ENCODE measurements around the gene KIF5B. TPM values are rescaled to one million over a fixed set of nuclear protein-coding genes. Genes with fewer than 3 reads are reported as not detected.

KIF5B gene
- total RNA-seq, 1 experiment from 2014 or later, result 117 TPM

DNA sequence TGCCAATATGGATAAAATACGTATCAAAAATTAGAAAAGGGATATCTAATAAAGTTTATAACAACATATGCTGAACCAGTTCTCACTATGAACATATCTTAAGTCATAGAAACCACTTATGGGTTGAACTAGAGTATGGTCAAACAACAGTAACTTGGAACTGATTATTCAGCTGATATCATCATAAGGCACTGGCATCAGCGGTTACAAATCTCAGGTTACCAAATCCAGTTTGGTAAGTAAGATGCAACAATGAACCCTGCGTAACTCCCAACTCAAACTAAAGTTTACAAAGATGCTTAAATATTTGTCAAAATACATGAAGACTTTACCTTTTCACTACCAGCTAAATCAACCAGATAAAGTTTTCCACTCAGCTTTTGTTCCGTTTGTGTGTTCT is 19.3 kb downstream of the KIF5B start (continued):
- TF ChIP-seq, protein P1, sequence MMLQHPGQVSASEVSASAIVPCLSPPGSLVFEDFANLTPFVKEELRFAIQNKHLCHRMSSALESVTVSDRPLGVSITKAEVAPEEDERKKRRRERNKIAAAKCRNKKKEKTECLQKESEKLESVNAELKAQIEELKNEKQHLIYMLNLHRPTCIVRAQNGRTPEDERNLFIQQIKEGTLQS (IDR thresholded peaks at IDR 0.05), result no peak
- TF ChIP-seq EZH2 (IDR thresholded peaks at IDR 0.05) (no peak), ZFX (IDR thresholded peaks at IDR 0.05) (no peak)
- TF ChIP-seq, protein P2, sequence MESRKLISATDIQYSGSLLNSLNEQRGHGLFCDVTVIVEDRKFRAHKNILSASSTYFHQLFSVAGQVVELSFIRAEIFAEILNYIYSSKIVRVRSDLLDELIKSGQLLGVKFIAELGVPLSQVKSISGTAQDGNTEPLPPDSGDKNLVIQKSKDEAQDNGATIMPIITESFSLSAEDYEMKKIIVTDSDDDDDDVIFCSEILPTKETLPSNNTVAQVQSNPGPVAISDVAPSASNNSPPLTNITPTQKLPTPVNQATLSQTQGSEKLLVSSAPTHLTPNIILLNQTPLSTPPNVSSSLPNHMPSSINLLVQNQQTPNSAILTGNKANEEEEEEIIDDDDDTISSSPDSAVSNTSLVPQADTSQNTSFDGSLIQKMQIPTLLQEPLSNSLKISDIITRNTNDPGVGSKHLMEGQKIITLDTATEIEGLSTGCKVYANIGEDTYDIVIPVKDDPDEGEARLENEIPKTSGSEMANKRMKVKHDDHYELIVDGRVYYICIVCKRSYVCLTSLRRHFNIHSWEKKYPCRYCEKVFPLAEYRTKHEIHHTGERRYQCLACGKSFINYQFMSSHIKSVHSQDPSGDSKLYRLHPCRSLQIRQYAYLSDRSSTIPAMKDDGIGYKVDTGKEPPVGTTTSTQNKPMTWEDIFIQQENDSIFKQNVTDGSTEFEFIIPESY (IDR thresholded peaks at IDR 0.05; ENCODE audit: extremely low read depth, insufficient replicate concordance, low read length), result no peak

DNA sequence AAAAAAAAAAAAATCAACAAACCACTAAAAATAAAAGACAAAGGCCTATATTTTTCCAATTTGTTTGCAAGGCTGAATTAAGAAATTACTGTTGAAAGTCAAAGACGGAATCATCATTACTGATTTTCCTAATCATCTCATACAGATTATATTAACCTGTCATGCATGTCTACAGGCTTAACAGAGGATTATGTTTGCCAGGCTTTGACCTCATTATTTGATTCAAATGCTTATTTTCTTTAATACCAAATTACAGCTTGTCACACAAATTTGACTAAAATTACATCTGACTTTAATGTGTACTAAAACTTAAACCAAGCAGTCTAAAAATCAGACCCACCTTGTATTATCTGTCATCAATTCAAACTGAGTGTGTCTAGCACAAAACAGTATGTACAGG is 21.2 kb downstream of the KIF5B start:
- H3K79me2 ChIP-seq (ENCODE audit: insufficient read depth, low read length), result peaks cover 75% of the 10 kb centered on the region
- no peak for TF ChIP-seq EZH2 (IDR thresholded peaks at IDR 0.05)
- no peak for TF ChIP-seq EGR1 (IDR thresholded peaks at IDR 0.05; ENCODE audit: low read depth)
- TF ChIP-seq, protein P3, sequence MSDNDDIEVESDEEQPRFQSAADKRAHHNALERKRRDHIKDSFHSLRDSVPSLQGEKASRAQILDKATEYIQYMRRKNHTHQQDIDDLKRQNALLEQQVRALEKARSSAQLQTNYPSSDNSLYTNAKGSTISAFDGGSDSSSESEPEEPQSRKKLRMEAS (IDR thresholded peaks at IDR 0.05), result no peak
- peaks cover 56 to 87% of the 10 kb centered on the region in 2 experiments for H3K36me3 ChIP-seq (ENCODE audit: control insufficient read depth in 1 of 2, insufficient read depth in 2 of 2, low read length in 2 of 2)

More for the DNA sequence above, 21.2 kb downstream of the KIF5B start:
- no peak overlapping the region for H2AFZ ChIP-seq (ENCODE audit: low read depth, low read length, poor library complexity, severe bottlenecking)
- no peak overlapping the region for H3K27ac ChIP-seq (ENCODE audit: low read depth, low read length)
- H3K27me3 ChIP-seq (ENCODE audit: insufficient read depth, low read length), result no peaks in the 10 kb centered on the region
- ChIA-PET POLR2A (no interaction called here), CTCF (no interaction called here), RAD21 (ENCODE audit: low non-redundant PET in 1 of 2, low total read pairs in 2 of 2, uncharacterized antibody in 2 of 2, unreplicated experiment in 2 of 2) (no interaction called here)
- TSS peak; percentile 5 for BruUV-seq (replicated peaks)
- no peak for ATAC-seq
- 0 out of 2 replicates have a peak, but pooled peaks cover 19% of the 10 kb centered on the region for H4K20me1 ChIP-seq (ENCODE audit: insufficient read depth)
- no peaks in the 10 kb centered on the region for H3K9me3 ChIP-seq (ENCODE audit: control insufficient read depth in 1 of 2, insufficient read depth in 1 of 2, low read depth in 1 of 2, low read length in 2 of 2)
- DNase-seq (ENCODE audit: low read depth, low spot score), result no peak
- no peaks in the 10 kb centered on the region for H3K4me1 ChIP-seq (ENCODE audit: control insufficient read depth in 1 of 2, insufficient read depth in 2 of 2, low read length in 2 of 2)
- no peak overlapping the region for H3K4me2 ChIP-seq (ENCODE audit: low read length)
- no peak overlapping the region for H3K4me3 ChIP-seq (replicated peaks in 1 of 2; ENCODE audit: low read depth in 1 of 2, low read length in 2 of 2)
- no peaks in the 10 kb centered on the region for H3K9me2 ChIP-seq (ENCODE audit: insufficient read depth)
- intact Hi-C loops (cut with micrococcal nuclease), result no loop called here
- no peak overlapping the region for H3K9ac ChIP-seq (ENCODE audit: low read length)

All from HCT116 (cell line).